ENCODE results near the gene ZNF621.
A peak's percentile ranks its signal among the peaks of the same experiment; 100 is the strongest.

ZNF621 gene

DNA sequence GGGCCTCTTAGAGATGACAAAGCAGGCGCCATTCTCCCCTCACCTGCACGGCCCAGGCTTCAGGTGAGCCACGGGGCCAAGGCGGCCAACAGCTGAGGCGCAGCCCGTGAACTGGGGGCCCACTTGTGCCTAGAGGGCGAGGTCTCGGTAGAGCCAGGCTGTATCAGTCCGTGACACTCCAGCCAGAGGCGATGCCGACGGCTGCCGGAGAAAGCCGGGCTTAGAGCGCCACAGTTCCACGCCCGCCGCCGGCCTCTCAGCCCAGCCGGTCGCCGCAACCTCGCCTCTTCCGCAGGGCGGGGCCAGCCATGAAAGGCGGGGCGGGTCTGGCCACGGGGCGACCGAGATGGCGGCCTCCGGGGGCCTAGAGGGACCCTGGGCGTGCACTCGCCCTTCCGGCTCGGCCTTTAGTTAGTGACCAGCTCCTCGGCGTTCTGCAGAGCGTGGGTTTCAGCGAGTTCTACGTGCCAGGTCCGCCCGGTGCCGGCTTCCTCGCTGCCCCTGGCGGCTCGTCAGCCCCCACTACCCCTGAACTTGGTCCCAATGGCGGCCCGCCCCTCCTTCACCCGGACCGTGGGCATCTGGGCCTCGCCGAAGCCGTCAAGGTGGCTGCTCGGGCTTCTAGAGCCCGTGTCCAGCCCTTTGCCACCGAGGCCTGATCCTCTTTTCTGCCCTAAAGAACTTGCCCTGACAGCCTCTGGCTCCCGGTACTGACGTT lies at the start of gene ZNF621:
Gene ZNF621 (plus strand): TSS at position 393 of the 718 bp plus-strand sequence. CDS start 881 bp downstream, outside the sequence.
- FAIRE-seq: peak; percentile 53
- DNase-seq (ENCODE audit: low spot score): peak; percentile 96

DNA sequence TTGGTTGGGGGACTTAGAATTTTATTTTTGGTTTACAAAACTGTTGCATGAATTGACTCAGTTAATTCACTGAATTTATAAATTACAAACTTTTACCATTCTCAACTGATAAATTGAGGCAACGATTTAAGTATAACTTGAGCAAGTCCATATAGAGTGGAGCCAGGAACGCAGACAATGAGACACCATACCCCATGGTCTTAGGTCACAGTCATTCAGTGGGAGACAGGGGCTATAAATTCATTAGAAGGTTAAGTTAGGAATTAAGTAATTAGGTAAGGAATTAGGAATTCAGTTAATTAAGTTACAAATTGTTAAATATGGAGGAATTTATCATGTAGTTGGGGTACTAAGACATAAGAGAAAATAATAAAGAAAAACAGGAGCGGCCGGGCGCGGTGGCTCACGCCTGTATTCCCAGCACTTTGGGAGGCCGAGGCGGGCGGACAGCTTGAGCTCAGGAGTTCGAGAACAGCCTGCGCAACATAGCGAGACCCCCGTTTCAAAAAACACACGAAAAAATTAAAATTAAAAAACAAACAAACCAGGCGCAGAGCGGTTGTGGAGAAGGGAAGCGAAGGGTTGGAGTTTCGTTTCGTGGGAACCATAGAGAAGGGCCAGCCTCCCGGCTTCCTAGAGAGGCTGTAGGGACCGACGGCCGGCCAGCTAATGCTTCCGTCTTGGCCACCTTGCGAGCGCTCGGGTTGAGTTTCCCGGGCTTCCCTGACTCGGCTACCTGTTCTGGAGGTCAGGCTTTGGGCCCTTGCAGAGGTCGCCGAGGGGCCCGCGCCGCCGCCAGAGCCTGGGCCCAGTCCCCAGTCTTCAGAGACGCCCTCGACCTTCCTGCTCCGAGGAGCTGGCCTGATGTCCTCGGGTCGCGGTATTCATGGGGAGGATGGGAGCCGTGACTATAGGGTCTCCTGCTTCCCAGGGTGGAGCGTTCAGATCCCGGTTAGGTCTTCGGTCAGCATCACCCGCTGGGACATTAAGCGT lies 48.0 kb upstream of the ZNF621 start, which contains the start of gene ZNF619:
Gene ZNF619 (plus strand): TSS at position 645 of the 993 bp plus-strand sequence. CDS start 858 bp downstream, outside the sequence.
- FAIRE-seq (no peak), DNase-seq (ENCODE audit: low spot score) (peak; percentile 80)

- no peak for FAIRE-seq
- DNase-seq (ENCODE audit: low spot score): peak; percentile 18
Measured at GRCh38 chr3:40477666-40478065, 47.1 kb upstream of the ZNF621 start.

DNA sequence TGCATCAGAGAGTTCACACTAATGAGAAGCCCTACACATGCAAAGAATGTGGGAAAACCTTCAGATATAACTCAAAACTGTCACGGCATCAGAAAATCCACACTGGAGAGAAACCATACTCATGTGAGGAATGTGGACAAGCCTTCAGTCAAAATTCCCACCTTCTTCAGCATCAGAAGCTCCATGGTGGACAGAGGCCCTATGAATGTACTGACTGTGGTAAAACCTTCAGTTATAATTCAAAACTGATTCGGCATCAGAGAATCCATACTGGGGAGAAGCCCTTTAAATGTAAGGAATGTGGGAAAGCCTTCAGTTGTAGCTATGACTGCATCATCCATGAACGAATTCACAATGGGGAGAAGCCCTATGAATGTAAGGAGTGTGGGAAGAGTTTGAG lies 37.6 kb upstream of the ZNF621 start:
- FAIRE-seq (no peak), DNase-seq (ENCODE audit: low spot score) (no peak)

DNA sequence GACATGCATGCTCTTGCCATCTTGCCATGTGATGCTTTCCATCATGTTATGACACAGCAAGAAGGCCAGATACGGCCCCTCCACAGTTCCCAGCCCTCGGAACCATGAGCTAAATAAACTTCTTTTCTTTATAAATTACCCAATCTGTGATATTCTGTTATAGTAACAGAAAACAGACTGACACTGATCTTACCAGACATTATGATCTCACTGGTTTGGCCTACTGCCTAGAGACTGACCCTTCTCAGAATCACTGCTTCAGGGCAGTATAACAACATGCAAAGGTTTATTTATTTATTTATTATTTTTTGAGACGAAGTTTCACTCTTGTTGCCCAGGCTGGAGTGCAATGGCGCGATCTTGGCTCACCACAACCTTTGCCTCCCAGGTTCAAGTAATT lies 33.8 kb upstream of the ZNF621 start:
- no peak for FAIRE-seq
- no peak for DNase-seq (ENCODE audit: low spot score)

- no peak for FAIRE-seq
- no peak for DNase-seq (ENCODE audit: low spot score)
Measured at GRCh38 chr3:40494698-40495097, 30.1 kb upstream of the ZNF621 start.

- no peak for FAIRE-seq
- DNase-seq (ENCODE audit: low spot score): no peak
Measured at GRCh38 chr3:40497288-40497687, 27.5 kb upstream of the ZNF621 start.

- DNase-seq (ENCODE audit: low spot score) (no peak), FAIRE-seq (no peak)
Measured at GRCh38 chr3:40499952-40500351, 24.8 kb upstream of the ZNF621 start.

DNA sequence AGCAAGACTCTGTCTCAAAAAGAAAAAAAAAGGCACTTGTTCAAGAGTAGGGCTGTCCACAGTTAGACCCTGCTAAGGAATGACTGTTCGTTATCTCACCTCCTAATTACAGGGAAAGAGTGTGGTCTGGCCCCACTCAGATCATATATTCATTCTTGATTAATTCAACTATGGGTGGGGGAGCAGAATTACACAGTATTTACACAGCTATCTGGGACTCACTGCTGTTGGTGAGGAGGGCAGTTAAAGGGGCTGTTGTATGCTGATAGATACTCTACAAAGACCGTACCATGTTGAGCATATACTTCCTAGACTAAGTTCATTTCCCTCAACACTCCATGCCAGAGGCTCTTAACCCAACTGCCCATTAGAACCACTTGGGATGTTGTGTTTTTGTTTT lies 22.7 kb upstream of the ZNF621 start:
- DNase-seq (ENCODE audit: low spot score) (no peak), FAIRE-seq (no peak)

DNA sequence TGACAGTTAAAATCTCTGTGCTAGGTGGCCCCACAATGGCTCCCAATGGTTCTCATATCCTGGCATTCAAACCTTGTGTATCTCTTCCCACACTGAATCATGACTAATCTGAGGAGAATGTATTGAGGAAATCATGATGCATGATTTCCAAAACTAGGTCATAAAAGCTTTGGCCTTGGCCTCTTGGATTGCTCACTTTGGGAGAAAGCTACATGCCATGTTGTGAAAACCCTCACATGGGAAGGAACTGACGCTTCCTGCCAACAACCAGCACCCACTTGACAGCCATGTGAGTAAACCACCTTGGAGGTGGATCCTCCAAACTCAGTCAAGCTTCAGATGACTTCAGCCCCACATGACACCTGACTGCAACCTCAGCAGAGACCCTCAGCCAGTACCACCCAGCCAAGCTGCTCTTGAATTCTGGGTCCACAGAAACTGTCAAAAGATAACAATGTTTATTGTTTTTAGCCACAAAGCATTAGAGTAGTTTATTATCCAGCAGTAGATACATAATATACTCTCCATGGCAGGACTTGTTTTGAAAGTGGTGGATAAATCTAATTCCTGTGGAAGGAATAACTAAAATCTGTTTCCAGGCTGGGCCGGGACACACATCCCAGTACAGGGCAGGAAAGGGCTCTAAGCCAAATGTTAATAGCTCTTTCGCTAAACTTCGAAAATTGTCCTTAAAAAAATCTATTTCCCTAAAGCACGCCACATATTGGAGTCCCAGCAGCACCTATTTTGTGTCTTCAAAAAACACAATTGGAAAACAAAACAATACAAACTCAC lies 19.9 kb upstream of the ZNF621 start:
- DNase-seq (ENCODE audit: low spot score) (peak; percentile 75), FAIRE-seq (peak; percentile 56)

DNA sequence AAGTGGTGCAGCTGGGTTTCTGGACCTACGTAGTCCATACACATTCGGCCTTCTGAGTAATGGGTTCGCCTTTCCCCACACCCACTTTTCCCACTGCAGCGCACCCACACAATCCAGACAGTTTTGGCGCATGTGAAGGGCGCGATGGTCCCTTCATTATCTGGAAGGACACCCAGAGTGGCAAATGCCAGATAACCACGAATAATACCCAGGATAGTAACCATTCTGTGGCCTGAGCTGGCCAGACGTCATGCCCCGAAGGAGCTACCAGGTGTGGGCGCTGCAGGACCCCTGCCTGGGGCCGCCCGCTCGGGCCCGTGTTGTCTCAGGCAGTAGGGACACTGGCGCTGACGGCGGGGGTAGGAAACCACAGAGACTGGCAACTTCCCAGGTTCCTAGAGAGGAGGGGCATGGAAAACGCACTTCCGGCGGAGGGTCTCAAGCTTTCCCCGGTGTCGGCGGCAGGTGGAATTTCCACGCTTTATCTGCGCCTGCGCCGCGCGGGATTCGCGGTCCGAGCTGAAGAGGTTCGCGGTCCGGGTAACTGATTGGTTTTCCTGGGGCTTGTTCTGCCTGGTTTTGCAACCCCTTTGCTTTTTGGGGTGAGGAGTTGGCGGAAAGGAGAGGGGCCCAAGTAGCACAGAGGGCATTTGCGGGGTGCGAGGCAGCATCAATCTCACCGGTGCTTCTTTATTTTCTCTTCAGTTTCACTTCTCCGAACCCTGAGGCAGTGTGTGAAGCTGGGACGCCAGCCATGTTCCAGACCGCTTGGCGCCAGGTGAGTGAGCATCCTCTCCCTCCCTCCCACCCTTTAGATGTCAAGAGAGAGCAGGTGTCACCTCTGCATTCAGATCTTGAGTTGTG lies 18.9 kb upstream of the ZNF621 start, which contains the start of gene ZNF620:
Gene ZNF620 (plus strand): TSS at position 441 of the 864 bp plus-strand sequence. CDS start 314 bp downstream, at position 755.
- FAIRE-seq: no peak
- peak; percentile 81 for DNase-seq (ENCODE audit: low spot score)

DNA sequence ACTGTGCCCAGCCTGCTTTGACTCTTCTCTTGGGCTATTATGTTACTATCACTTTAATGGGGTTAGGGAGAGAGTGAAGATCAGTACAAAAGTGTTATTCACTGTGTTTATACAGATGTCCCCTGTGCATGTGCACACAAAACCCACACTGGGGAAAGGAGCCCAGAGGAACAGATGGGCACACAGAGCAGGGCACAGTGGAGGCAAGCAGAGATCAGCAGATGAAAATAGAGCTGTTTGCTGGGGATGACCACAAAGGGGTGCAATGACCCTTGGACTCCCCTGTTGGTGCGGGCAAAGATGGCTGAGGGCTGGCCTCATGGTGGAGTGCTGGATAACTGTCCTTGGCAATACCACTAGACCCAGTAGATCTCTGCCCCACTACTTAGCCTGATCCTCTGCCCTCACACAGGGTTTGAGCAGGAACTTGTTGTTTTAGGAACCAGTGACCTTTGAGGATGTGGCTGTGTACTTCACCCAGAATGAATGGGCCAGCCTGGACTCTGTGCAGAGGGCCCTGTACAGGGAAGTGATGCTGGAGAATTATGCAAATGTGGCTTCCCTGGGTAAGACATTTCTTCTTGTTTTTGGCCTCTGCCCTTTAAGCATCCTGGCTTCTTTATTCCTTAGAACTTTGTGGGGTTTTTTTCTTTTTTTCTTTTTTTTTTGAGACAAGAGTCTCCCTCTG lies 13.6 kb upstream of the ZNF621 start:
- DNase-seq (ENCODE audit: low spot score) (no peak), FAIRE-seq (no peak)

GRCh38 chr3:40516201-40516600 lies 8.6 kb upstream of the ZNF621 start:
- no peak for FAIRE-seq
- no peak for DNase-seq (ENCODE audit: low spot score)

GRCh38 chr3:40518067-40518466 lies 6.7 kb upstream of the ZNF621 start:
- no peak for FAIRE-seq
- DNase-seq (ENCODE audit: low spot score): no peak

DNA sequence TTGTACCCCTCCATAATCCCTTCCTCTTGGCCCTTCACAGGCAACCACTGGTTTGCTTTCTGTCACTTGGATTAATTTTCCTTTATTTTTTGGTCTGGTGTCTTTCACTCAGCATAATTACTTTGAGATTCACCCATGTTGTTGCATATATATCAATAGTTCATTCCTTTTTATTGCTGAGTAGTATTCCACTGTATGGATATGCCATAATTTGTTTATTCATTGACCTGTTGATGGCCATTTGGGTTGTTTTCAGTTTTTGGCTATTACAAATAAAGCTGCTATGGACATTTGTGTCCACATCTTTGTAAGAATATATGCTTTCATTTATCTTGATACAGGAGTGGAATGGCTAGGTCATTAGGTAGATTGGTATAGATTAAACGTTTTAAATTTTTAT lies 5.9 kb upstream of the ZNF621 start:
- FAIRE-seq: no peak
- no peak for DNase-seq (ENCODE audit: low spot score)

GRCh38 chr3:40521254-40521653 lies 3.5 kb upstream of the ZNF621 start:
- no peak for FAIRE-seq

DNA sequence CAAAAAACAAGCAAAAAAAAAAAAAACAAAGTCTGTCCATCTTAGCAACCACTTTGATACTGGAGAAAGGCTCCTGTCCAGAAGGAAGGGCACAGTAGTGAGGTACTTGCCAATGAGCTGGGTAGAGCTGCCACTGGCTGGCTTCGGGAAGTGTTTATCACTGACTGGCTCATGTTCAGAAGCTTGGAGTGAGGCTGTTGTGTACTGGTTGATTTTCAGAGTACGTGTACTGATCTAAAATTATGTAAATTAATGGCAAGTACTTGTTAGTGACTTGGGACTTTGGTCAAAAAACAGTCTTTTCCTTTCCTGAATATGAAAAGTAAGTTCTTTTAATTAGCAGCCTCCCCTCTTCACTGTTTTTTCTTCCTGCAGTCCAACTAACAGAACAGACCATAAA lies 979 bp upstream of the ZNF621 start:
- FAIRE-seq: no peak

More at GRCh38 chr3:40521254-40521653, 3.5 kb upstream of the ZNF621 start:
- no peak for DNase-seq (ENCODE audit: low spot score)

GRCh38 chr3:40524222-40524567 lies 565 bp upstream of the ZNF621 start:
- DNase-seq (ENCODE audit: low spot score) (no peak), FAIRE-seq (no peak)

More for the DNA sequence above, 979 bp upstream of the ZNF621 start:
- DNase-seq (ENCODE audit: low spot score): no peak

- FAIRE-seq: no peak
- DNase-seq (ENCODE audit: low spot score): no peak
Measured at GRCh38 chr3:40528426-40528825, 3.7 kb downstream of the ZNF621 start.

DNA sequence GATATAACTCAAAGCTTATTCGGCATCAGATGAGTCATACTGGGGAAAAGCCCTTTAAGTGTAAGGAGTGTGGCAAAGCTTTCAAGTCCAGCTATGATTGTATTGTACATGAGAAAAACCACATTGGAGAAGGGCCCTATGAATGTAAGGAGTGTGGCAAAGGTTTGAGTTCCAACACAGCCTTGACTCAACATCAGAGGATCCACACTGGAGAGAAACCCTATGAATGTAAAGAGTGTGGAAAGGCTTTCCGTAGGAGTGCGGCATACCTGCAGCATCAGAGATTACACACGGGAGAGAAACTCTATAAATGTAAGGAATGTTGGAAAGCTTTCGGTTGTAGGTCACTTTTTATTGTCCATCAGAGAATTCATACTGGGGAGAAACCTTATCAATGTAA lies 7.5 kb downstream of the ZNF621 start:
- DNase-seq (ENCODE audit: low spot score): no peak
- no peak for FAIRE-seq

All from urothelium cell line (cell line).